Adipocyte (in vitro differentiated cells): ENCODE results near the gene CSNK1G1.
"Not testable (repeated sequence)": the region's sequence is repeated elsewhere in the genome, so short reads cannot be mapped to it uniquely, and the experiment has no call there.

Source experiments
- DNase-seq: peaks from one replicate; pipeline ENCODE4 v3.0.0-alpha.2; 2015; ENCODE audit warnings: low read depth
- H3K27me3 ChIP-seq: replicated peaks from 2 replicates; pipeline ENCODE4 v1.7.0; 2013; ENCODE audit warnings: mild to moderate bottlenecking, low read length, moderate library complexity; ENCODE audit not compliant: control insufficient read depth, insufficient read depth
- H3K36me3 ChIP-seq: 2 replicates; pipeline ENCODE4 v1.7.0; 2013; ENCODE audit warnings: low read length, mild to moderate bottlenecking, moderate library complexity; ENCODE audit not compliant: control insufficient read depth, insufficient read depth, severe bottlenecking
- H3K4me1 ChIP-seq: 2 replicates; pipeline ENCODE4 v1.7.0; 2013; ENCODE audit warnings: mild to moderate bottlenecking, low read length, moderate library complexity; ENCODE audit not compliant: control insufficient read depth, insufficient read depth
- H3K4me3 ChIP-seq: 2 replicates; pipeline ENCODE4 v1.7.0; 2013; ENCODE audit warnings: mild to moderate bottlenecking, low read length, moderate library complexity
- H3K9ac ChIP-seq: 2 replicates; pipeline ENCODE4 v1.7.0; 2013; ENCODE audit warnings: mild to moderate bottlenecking, low read length, moderate library complexity
- H3K9me3 ChIP-seq: 2 replicates; pipeline ENCODE4 v1.7.0; 2013; ENCODE audit warnings: mild to moderate bottlenecking, low read length, moderate library complexity; ENCODE audit not compliant: control insufficient read depth

The CSNK1G1 gene

DNA sequence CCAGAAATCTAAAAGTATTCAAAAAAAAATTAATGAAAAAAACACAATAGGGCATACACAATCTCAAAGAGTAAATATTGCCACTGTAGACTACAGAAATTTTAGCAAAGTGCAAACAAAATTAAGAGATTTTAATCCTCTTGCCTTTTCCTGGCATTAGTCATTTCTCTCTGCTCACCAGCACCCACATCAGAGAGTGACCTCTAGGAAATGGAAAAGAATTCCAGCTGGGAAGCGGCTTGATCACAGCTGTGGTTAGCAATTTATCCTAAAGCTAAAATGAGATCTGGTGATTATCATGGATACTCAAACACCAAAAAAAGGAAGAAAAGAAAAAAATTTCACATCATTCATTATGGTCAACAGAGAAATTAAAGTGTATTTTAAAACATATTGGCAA, 7.5 kb downstream of the CSNK1G1 start:
- H3K36me3 ChIP-seq: peaks cover 5% of the 10 kb centered on the region
- no peak overlapping the region for H3K4me3 ChIP-seq
- no peak overlapping the region for H3K9ac ChIP-seq
- no peak for DNase-seq
- no peaks in the 10 kb centered on the region for H3K9me3 ChIP-seq
- H3K27me3 ChIP-seq: no peaks in the 10 kb centered on the region
- peaks cover 32% of the 10 kb centered on the region for H3K4me1 ChIP-seq

DNA sequence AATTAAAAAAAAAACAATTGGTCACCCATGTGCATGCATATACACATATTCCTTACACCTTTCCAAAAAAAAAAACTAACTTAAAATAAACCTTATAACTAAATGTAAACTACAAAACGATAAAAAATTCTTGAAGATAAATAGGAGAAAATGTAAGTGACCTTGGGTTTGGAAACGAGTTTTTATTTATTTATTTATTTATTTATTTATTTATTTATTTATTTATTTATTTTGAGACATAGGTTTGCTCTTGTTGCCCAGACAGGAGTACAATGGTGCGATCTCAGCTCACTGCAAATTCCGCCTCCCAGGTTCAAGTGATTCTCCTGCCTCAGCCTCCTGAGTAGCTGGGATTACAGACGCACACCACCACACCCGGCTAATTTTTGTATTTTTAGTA, 9.7 kb downstream of the CSNK1G1 start:
- not testable (repeated sequence) for H3K27me3 ChIP-seq, H3K36me3 ChIP-seq, DNase-seq, H3K9me3 ChIP-seq, H3K4me3 ChIP-seq, H3K9ac ChIP-seq
- peaks cover 38% of the 10 kb centered on the region for H3K4me1 ChIP-seq

DNA sequence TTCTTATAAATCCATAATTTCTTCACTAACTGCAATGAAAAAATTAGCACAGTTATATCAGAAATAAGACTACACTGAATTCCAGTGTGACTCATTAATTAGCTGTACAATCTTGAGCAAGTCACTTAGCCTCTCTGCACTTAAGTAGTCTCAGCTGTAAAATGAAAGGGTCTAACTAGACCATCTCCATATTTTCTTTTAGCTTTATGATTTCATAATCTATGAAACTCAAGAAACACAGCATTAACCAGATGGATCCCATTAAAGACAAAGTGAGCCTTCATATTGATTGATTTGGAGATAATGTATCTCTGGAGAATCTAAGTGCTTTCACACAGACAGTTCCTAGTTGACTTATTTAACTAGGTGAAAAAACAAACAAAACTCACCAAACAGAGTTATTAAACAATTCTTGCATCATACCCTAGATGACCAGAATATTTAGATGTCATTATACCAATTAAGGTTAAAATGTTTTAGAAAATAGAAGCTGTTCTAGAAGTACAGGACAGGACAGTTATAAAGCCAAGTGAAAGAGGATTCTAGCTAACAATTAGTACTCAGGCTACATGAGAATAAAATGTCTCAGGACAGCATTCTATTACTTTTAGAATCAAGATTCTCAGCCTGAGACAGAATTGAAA, 11.2 kb downstream of the CSNK1G1 start:
- H3K36me3 ChIP-seq: peaks cover 9% of the 10 kb centered on the region
- H3K9ac ChIP-seq: peak overlapping the region; percentile 11
- DNase-seq: peak; percentile 81
- H3K4me1 ChIP-seq: peaks cover 34% of the 10 kb centered on the region
- peak overlapping the region; percentile 45 for H3K4me3 ChIP-seq
- H3K9me3 ChIP-seq: no peaks in the 10 kb centered on the region
- no peaks in the 10 kb centered on the region for H3K27me3 ChIP-seq

DNA sequence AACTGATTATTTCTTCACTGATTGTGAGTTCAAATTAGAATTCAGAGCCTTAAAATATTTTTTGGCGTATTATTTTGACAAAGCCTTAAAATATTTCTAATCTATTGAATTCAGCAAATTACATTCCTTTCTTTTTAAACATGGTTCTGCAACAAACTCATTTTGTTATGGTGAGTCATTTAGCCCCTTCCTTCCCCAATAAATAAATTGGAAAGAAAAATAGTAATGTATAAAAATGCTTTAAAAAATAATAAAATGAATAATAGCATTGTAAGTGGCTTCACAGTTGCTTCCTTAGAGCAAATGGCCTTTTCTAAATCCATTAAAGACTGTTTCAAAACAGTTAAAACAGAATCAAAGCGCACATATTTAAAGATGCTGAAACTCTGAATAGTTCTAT, 12.1 kb downstream of the CSNK1G1 start:
- Histone ChIP-seq H3K9ac (peak overlapping the region; percentile 33), H3K4me3 (peak overlapping the region; percentile 52), H3K27me3 (no peaks in the 10 kb centered on the region), H3K4me1 (peaks cover 34% of the 10 kb centered on the region), H3K9me3 (no peaks in the 10 kb centered on the region), H3K36me3 (peaks cover 9% of the 10 kb centered on the region)
- peak; percentile 51 for DNase-seq

DNA sequence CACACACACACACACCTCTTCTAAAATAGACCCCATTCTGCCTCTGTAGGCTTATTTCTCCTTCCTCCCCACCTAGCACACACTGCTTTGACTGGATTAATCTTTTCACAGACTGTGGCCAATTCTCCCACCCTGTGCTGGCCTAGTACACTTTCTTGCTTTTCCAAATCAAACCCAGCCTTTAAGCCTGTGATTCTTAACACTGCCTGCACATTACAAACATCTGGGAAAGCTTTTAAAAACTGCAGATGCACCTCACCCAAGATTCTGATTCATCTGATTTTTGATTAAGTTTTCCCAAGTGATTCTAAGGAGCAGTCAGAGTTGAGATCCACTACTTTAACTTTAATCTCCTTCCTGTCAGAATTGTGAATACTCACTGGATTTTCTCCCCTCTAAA, 12.8 kb downstream of the CSNK1G1 start:
- H3K4me1 ChIP-seq: peaks cover 31% of the 10 kb centered on the region
- H3K4me3 ChIP-seq: peak overlapping the region; percentile 52
- no peaks in the 10 kb centered on the region for H3K9me3 ChIP-seq
- H3K27me3 ChIP-seq: no peaks in the 10 kb centered on the region
- peak overlapping the region; percentile 33 for H3K9ac ChIP-seq
- peak; percentile 38 for DNase-seq
- H3K36me3 ChIP-seq: peaks cover 9% of the 10 kb centered on the region

DNA sequence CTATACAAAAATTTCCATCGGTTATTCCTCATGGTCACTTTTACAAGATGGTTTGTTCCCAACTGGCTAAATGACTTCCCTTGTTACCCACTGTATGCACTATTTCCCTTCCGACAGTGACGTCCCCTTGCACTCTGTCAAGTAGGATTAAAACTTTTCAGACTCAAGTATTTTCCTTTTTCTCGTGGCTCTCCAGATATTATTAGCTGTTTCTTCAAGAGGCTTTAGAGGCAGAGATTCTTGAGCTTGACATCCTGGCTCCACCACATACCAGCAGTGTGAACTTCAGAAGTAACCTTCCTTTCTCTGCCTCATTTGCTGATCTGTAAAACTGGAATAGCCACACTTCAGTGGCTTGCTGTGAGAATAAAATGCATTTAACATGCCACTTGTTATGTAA, 14.0 kb downstream of the CSNK1G1 start:
- H3K4me1 ChIP-seq: peaks cover 29% of the 10 kb centered on the region

DNA sequence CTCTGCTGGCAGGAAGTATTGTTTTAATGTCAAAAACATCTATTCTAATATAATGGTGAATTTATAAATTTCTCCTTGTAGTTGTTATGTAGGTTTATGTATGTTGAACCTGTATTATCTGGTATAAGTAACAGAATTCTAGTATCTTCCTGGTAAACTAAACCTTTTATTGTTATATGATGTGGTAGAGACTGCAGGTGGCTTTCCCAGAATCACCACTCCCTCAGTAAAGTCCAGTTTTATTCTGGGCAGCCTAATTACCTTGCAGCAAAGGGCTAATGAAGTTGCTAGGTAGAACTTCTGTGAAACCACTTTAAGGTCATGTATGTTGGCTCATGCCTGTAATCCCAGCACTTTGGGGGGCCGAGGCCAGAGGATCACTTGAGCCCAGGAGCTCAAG, 15.6 kb downstream of the CSNK1G1 start:
- Histone ChIP-seq H3K9ac (no peak overlapping the region), H3K4me1 (peaks cover 27% of the 10 kb centered on the region), H3K9me3 (no peaks in the 10 kb centered on the region), H3K4me3 (no peak overlapping the region), H3K36me3 (peaks cover 5% of the 10 kb centered on the region), H3K27me3 (no peaks in the 10 kb centered on the region)
- DNase-seq: no peak

More for the DNA sequence above, 14.0 kb downstream of the CSNK1G1 start:
- DNase-seq: no peak
- Histone ChIP-seq H3K27me3 (no peaks in the 10 kb centered on the region), H3K9ac (no peak overlapping the region), H3K36me3 (peaks cover 5% of the 10 kb centered on the region), H3K9me3 (no peaks in the 10 kb centered on the region), H3K4me3 (no peak overlapping the region)

DNA sequence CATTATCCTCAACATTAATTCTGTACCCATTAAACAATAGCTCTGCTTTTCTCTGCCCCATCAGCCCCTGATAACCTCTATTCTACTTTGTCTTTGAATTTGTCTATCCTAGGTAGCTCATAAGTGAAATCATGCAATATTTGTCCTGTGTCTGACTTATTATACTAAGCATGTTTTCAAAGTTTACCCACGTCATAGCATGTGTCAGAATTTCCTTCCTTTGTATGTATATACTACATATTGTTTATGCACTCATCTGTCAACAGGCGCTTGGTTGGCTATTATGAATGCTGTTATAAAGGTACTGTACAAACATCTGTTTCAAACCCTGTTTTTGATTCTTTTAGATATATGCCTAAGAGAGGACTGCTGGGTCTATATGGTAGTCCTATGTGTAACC, 18.2 kb downstream of the CSNK1G1 start:
- no peaks in the 10 kb centered on the region for H3K27me3 ChIP-seq
- DNase-seq: no peak
- no peak overlapping the region for H3K4me3 ChIP-seq
- peaks cover 12% of the 10 kb centered on the region for H3K4me1 ChIP-seq
- H3K9ac ChIP-seq: no peak overlapping the region
- H3K36me3 ChIP-seq: peaks cover 5% of the 10 kb centered on the region
- H3K9me3 ChIP-seq: no peaks in the 10 kb centered on the region

DNA sequence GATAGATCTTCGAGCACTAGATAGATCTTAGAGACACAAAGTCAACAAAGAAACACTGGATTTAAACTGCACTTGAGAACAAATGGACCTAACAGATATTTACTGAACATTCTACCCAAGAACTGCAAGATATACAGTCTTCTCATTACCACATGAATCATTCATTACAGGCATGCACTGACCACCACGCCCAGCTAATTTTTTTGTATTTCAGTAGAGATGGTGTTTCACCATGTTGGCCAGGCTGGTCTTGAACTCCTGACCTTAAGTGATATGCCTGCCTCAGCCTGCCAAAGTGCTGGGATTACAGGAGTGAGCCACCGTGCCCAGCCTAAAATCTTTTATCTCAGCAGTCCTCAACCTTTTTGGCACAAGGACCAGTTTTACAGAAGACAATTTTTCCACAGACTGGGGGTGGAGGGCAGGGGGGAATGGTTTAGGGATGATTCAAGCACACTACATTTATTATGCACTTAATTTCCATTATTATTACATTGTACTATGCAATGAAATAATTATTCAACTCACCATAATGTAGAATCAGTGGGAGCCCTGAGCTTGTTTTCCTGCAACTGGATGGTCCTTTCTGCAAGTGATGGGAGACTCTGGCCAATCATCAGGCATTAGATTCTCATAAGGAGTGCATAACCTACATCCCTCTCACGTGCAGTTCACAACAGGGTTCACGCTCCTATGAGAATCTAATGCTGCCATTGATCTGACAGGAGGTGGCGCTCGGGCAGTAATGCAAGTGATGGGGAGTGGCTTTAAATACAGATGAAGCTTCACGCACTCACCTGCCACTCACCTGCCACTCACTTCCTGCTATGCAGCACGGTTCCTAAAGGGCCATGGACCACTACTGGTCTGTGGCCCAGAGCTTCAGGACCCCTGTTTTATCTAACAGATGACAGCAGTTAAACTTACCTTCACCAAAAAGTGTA, 21.7 kb downstream of the CSNK1G1 start:
- Histone ChIP-seq H3K27me3 (no peaks in the 10 kb centered on the region), H3K36me3 (no peaks in the 10 kb centered on the region), H3K4me1 (peaks cover 10% of the 10 kb centered on the region), H3K4me3 (peak overlapping the region; percentile 29), H3K9me3 (no peaks in the 10 kb centered on the region), H3K9ac (no peak overlapping the region)
- peak; percentile 45 for DNase-seq

DNA sequence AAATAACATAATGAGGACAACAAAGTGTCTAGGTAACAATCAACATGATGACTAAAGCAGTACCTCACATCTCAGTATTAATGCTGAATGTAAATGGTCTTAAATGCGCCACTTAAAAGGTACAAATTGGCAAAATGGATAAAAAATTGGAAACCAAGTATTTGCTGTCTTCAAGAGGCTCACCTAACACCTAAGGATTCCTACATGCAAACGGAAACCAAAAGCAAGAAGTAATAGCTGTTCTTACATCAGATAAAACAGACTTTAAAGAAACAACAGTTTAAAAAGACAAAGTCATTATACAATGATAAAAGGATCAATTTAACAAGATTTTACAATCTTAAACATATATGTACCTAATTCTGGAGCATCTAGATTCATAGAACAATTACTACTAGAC, 22.5 kb downstream of the CSNK1G1 start:
- DNase-seq: no peak
- Histone ChIP-seq H3K27me3 (no peaks in the 10 kb centered on the region), H3K9me3 (no peaks in the 10 kb centered on the region)

DNA sequence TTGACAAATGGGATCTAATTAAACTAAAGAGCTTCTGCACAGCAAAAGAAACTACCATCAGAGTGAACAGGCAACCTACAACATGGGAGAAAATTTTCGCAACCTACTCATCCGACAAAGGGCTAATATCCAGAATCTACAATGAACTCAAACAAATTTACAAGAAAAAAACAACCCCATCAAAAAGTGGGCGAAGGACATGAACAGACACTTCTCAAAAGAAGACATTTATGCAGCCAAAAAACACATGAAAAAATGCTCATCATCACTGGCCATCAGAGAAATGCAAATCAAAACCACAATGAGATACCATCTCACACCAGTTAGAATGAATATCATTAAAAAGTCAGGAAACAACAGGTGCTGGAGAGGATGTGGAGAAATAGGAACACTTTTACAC, 24.3 kb downstream of the CSNK1G1 start:
- H3K4me1 ChIP-seq: peaks cover 10% of the 10 kb centered on the region
- H3K36me3 ChIP-seq, DNase-seq, H3K9me3 ChIP-seq, H3K9ac ChIP-seq, H3K27me3 ChIP-seq, H3K4me3 ChIP-seq: not testable (repeated sequence)

More for the DNA sequence above, 22.5 kb downstream of the CSNK1G1 start:
- H3K9ac ChIP-seq: no peak overlapping the region
- no peaks in the 10 kb centered on the region for H3K36me3 ChIP-seq
- peaks cover 10% of the 10 kb centered on the region for H3K4me1 ChIP-seq
- H3K4me3 ChIP-seq: peak overlapping the region; percentile 29
